GM19351 (cell line): Measurements from ENCODE around the gene SH2D3A.
"Not testable (repeated sequence)": the region's sequence is repeated elsewhere in the genome, so short reads cannot be mapped to it uniquely, and the experiment has no call there.

ENCODE experiments used
- ATAC-seq: cut with Tn5 transposase; IDR thresholded peaks from one replicate; pipeline ENCODE4 v1.9.1; 2021; ENCODE audit warnings: mild to moderate bottlenecking, moderate library complexity; ENCODE audit not compliant: unreplicated experiment

SH2D3A gene

GRCh38 chr19:6762253-6762797, 4.9 kb downstream of the SH2D3A start:
- ATAC-seq, result not testable (repeated sequence)

GRCh38 chr19:6761053-6761676, 6.1 kb downstream of the SH2D3A start:
- no peak for ATAC-seq

GRCh38 chr19:6760606-6761005, 6.6 kb downstream of the SH2D3A start:
- no peak for ATAC-seq

GRCh38 chr19:6754653-6755463, 12.4 kb downstream of the SH2D3A start:
- ATAC-seq, result no peak

DNA sequence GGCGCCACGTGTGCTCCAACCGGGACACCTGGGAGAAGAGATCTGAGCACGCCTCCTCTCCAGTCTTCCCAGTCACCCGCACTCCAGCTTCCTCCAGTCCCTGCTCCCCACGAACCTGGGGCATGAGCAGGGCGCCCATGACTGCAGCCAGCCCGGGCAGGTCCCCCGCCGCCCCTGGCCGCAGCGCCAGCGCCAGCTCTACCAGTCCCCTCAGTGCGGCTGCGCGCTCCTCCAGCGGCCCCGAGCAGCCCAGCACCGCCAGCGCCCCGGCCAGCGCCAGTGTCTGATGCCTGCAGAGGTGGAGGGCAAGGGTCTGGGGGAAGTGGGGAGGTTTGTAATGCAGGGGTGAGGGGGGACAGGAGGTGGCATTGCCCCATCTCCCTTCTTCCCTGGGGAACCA, 13.1 kb downstream of the SH2D3A start:
- ATAC-seq, result no peak

DNA sequence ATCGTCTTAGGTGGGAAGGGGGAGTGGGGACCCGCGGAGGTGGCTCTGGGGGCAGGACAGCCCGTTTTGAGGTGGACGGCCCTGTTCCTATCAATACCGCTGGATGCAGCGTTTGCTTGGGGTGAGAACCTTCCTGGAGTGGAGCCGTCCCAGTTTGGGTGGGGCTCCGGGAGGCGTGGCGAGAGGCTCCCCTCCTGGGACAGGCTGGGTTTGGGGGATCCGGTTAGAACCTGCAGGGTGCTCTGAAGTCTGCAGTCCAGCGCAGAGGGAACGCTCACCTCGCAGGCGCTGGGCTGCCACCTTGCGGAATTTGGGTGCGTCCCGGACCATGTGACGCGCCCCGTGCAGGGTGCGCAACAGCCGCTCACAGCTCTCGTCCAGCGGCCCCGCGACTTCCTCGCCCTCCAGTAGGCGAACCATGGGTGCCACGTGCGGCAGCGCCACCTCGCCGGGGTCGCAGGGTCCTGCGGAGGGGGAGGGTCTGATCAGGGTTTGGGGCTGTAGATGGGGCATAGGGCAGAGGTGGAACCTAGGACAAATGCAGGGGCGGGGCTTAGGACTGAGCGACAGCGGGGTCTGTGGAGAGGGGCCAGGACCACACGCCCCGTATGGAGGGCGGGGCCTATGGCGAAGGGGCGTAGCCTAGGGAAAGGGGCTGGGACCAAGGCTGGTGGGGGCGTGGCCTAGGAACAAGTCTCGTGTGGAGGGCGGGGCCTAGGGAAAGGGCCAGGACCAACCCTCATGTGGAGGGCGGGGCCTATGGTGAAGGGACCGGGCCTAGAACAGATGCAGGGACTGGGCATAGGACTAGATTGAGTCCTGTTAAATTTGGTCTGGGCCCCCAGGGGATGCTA, 13.8 kb downstream of the SH2D3A start:
- peak; percentile 80 for ATAC-seq

DNA sequence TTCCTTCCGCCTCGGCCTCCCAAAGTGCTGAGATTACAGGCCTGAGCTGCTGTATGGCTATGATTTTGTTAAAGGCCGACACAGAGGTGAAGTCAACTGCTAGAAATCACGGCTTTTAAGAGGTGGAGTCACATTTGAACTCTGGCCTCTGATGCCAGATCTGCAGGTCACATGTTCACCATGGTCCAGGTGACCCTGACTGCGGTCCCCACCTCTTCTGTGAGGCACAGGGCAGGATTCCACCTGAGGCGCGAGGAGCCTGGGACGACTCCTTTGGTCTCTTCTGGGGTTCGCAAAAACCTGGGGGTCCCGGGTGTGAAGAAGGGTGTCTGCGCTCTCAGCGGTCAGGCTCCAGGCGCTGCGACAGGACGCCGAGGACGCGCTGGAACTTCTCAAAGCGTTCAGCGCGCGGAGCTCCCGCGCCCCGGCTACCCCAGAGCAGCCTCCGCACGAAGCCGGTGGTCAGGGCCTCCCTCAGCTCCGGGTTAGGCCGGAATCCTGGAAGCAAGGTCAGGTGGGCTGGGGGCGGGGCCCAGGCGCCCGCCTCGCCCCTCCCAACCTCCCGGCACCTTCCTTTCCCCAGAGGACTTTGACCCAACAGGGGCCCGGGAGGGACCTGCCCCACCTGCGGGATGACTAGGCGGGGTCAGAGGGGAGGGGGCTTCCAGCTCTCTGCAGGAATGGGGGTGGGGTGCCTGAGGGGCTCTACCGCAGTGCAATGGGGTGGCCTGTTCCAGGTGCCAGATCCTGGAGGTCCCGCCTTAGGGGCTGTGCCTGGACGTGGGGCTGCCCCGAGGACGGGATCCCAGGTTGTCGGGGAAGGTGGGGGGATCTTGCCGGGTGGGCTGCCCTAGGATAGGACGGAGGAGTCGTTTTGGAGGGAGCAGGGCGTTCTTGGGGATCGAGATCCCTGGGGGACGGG, 14.7 kb downstream of the SH2D3A start:
- no peak for ATAC-seq

DNA sequence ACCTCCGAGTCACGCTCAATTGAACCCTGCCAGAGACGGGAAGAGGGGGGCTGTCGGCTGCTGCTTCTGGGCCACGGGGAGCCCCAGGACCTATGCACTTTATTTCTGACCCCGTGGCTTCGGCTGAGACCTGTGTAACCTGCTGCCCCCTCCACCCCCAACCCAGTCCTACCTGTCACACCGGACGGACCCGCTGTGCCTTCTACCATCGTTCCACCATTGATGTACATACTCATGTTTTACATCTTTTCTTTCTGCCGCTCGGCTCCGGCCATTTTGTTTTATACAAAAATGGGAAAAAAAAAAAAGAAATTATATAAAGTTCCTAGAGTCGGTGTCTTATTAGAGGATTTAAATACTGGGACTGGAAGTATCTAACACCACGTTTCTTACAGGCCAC, 16.0 kb downstream of the SH2D3A start:
- ATAC-seq, result no peak

DNA sequence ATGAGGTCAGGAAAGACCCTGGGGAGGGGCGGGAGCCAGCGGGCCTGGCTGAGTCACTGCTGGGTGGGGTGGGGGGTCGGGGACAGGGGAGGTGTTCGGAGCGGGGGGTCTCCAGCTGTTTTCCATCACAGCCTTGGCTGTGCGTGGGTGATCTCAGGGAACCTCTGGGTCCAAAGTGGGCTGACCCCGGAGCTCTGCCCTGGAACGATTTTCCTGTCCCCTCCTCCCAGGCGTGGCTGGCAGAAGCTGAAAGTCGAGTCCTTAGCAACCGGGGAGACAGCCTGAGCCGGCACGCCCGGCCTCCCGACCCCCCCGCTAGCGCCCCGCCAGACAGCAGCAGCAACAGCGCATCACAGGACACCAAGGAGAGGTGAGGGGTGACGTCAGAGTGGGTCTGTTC, 17.2 kb downstream of the SH2D3A start:
- ATAC-seq, result no peak

- not testable (repeated sequence) for ATAC-seq
Measured at GRCh38 chr19:6748543-6748942, 18.7 kb downstream of the SH2D3A start.

GRCh38 chr19:6745965-6746364, 21.3 kb downstream of the SH2D3A start:
- no peak for ATAC-seq

DNA sequence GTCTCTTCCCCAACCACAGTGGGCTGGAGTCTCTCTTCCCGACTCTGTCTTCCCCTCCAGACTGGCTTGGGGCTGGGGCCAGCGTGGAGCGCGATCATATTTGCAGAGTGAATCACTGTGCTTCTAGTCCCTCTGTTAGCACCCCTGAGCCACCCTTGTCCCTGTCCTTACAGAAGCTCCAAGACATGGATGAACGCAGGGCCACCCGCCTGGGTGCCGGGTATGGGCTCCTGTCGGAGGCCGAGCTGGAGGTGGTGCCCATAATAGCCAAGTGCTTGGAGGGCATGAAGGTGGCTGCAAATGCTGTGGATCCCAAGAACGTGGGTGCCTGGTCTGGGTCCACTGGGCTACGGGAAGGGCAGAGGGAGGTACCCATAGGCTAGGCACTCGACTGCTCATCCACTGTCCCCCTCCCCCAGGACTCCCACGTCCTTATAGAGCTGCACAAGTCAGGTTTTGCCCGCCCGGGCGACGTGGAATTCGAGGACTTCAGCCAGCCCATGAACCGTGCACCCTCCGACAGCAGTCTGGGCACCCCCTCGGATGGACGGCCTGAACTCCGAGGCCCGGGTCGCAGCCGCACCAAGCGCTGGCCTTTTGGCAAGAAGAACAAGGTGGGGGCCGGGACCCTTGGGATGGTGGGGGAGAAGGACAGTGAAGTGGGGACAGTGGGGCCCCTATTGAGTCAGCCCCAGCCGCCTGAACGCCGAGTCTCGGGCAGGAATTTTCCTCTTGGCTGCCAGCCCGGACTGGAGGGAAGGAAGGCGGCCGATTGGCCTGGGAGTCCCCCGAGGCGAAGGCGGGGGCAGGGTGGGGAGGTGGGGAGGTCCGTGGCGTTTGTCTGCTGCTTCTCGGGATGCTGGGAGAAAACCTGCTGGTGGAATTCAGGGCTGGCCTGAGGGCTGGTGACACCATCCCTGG, 22.6 kb downstream of the SH2D3A start:
- no peak for ATAC-seq

DNA sequence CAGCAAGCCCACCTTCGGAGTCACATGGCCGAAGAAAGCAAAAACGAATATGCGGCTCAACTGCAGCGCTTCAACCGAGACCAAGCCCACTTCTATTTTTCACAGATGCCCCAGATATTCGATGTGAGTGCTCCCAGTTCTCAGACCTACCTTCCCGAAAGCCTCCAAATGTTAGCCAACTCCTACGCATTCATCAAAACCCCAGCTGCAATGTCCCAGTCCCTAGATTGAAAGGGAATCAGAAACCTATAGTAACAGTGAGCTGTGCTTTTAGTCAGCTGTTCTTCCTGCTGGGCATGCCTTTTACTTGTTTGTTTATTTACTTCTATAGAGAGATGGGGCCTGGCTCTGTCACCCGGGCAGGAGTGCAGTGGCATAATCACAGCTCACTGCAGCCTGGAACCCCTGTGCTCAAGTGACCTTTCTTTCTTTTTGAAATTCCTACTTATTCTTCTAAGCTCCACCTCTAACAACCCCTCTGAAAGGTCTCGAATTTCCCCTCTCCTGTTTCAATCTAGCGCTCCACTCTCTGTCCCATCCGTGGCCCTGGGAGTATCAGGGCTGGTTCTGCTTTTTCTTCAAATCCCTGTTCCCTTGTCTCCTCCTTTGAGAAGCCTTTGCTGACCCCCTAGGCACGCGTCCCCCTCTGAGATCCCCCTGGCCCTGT, 23.4 kb downstream of the SH2D3A start:
- ATAC-seq, result no peak

- ATAC-seq, result no peak
Measured at GRCh38 chr19:6743066-6743465, 24.2 kb downstream of the SH2D3A start.

- no peak for ATAC-seq
Measured at GRCh38 chr19:6740589-6741343, 26.5 kb downstream of the SH2D3A start.

DNA sequence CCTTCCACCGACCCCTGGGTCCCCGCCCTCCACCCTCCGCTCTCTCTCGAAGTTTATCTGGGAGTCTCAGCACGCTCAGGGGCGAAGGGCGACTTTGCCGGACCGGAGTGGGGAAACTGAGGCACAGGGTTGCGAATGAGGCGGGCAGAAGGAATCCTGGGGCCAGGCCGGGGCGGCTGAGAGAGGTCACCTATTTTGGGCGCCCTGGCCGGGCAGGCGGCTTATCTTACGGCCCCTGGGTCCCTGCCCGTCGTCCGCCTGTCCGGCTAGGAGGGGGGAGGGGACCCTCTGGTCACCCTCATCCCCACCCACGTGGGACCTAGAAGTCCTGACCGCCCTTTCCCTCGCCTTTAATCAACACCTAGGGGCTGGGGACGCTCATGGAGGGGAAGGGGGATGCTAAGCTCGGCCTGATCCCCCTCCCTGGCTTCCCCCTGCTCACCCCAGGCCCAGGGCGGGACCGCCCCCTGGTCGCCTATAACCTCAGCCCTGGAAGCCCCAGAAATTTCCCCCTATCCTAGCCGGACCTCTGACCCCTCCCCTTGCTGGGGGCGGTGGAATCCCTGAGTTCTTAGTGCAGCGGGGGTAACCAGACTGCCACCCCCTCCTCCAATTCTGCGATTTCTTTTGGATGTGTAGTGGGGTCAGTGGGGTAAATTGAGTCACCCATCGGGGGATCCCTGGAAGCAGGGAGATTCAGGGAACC, 27.2 kb downstream of the SH2D3A start:
- ATAC-seq, result no peak

GRCh38 chr19:6739390-6739882, 27.8 kb downstream of the SH2D3A start, which contains the start of gene TRIP10:
Gene TRIP10, plus strand, starts transcription at chr19:6739680. Its CDS starts 82 bp downstream, at chr19:6739762.
- ATAC-seq, result no peak
